Activated CD4-positive, CD25-positive, alpha-beta regulatory T cell treated with anti-CD3 and anti-CD28 coated beads, Interleukin-2, amount 50 U/mL, for 16 hours (primary cell): ENCODE data around the gene GULP1.
"Not testable (repeated sequence)": the region's sequence is repeated elsewhere in the genome, so short reads cannot be mapped to it uniquely, and the experiment has no call there.

Source experiments
- DNase-seq: peaks from one replicate; pipeline ENCODE4 v3.0.0-alpha.2; 2020; ENCODE audit warnings: low read depth, low spot score

The GULP1 gene

DNA sequence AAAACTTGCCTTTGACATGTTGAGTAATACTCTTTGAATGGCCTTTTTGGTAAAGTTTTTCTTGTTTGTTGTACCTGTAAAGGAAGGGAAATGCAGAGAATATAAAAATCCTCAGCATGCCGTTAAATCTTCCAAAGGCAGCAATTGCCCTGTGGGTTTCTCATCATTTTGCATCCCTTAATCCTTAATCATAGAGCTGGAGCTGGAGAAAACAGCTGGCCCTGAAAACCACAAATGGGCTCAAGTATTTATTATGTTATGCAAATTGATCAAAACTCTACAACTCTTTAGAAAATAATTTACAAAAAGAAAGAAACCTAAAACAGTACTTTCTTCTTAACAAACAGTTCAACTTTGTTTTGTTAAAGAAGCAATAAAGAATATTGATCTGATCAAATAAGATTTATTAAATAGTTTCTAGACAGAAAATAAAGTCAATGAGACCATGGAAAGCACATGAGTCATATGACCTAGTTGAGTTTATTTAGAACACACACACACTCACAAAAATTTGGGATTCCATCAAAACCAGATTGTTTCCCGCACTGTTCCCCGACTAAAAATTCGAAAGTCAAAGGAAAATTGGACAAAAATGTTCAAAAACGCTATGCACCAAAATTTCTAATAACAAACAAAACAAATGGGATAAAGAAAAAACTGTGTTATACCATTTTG, 309.0 kb downstream of the GULP1 start:
- no peak for DNase-seq

DNA sequence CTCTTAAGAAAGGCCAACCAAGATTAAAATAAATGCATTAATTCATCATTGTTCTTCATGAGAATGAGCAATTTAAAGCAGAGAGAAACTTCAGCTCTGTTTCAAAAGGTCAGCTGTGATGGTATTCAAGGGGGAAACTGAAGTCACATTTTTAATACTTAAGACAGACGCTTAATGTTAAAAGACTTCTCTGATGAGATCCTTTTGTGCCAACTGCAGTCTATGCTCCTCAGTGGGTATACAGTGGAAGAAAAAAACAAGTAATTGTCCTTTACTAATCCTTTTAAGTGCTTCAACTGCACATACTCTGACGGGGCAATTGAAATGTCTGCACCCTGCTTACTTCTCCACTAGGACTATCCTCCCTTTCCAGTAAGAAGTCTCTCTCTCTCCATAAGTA, 309.7 kb downstream of the GULP1 start:
- DNase-seq, result no peak

DNA sequence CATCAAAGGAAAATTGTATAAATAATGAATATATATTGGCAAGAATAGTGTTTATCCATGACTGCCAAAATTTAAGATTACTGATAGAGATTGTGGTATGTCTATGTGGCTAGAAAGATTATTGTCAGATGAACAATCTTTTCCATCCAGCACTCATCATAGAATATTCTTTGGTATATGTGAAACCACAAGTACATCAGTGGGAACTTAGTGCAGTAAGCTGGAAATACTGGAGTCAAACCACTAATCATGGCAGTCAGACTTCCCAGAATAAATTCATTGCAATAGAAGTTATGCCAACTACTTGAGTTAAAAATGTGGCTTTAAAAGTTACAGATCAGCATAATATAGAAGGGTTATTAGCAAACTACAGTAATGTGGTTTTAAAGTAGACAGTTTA, 310.3 kb downstream of the GULP1 start:
- DNase-seq, result no peak

DNA sequence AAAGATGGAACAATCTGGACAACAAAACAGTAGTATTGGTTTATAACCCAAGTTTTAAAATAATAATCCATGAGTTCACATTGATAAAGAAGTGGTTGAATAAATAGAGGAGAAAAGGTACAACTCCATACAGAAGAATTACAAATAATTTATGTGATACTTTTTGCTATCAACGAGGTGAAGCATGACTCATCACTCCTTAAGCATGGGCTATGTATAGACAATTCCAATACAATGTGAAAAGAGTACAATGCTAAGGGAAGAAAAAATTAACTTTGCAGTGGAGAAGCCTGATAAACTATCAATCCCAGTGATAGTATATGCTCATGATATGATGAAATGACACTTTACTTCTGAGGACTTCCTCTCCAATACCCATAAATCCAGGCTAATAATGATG, 312.9 kb downstream of the GULP1 start:
- no peak for DNase-seq

DNA sequence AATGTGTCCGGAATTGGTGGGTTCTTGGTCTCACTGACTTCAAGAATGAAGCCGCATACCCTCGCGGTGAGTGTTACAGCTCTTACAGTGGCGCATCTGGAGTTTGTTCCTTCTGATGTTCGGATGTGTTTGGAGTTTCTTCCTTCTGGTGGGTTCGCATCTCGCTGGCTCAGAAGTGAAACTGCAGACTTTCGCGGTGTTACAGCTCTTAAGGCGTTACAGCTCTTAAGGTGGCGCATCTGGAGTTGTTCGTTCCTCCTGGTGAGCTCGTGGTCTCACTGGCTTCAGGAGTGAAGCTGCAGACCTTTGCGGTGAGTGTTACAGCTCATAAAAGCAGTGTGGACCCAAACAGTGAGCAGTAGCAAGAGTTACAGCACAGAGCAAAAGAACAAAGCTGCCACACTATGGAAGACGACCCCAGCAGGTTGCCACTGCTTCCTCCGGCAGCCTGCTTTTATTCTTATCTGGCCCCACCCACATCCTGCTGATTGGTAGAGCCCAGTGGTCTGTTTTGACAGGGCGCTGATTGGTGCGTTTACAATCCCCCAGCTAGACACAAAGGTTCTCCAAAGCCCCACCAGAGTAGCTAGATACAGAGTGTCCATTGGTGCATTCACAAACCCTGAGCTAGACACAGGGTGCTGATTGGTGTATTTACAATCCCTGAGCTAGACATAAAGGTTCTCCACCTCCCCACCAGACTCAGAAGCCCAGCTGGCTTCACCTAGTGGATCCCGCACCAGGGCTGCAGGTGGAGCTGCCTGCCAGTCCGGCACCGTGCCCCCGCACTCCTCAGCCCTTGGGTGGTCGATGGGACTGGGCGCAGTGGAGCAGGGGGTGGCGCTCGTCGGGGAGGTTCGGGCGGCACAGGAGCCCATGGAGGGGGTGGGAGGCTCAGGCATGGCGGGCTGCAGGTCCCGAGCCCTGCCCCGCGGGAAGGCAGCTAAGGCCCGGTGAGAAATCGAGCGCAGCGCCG, 314.2 kb downstream of the GULP1 start:
- not testable (repeated sequence) for DNase-seq

DNA sequence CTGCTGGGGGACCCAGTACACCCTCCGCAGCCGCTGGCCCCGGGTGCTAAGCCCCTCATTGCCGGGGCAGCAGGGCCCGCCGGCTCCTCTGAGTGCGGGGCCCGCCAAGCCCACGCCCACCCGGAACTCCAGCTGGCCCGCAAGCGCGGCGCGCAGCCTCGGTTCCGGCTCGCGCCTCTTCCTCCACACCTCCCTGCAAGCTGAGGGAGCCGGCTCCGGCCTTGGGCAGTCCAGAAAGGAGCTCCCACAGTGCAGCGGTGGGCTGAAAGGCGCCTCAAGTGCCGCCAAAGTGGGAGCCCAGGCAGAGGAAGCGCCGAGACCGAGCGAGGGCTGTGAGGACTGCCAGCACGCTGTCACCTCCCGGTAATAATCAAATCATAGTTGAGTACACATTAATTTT, 314.9 kb downstream of the GULP1 start:
- not testable (repeated sequence) for DNase-seq

DNA sequence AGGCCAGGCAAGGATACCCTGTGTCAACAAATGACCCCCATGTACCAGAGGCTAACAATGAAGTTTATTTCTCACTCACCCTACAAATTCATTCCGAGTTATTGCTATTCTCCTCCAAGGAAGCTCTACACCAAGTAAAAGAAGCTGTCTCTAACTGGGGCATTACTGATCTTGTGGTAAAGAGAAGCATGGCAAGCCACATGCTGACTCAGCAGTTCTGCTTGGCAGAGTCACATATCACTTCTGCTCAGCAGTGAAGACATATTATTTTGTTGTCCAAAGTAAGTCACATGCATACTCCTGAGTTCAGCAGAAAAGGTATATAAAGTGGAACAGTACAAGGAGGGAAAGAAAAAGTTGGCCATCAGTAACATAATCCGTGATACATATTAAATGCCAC, 315.8 kb downstream of the GULP1 start:
- DNase-seq, result no peak

DNA sequence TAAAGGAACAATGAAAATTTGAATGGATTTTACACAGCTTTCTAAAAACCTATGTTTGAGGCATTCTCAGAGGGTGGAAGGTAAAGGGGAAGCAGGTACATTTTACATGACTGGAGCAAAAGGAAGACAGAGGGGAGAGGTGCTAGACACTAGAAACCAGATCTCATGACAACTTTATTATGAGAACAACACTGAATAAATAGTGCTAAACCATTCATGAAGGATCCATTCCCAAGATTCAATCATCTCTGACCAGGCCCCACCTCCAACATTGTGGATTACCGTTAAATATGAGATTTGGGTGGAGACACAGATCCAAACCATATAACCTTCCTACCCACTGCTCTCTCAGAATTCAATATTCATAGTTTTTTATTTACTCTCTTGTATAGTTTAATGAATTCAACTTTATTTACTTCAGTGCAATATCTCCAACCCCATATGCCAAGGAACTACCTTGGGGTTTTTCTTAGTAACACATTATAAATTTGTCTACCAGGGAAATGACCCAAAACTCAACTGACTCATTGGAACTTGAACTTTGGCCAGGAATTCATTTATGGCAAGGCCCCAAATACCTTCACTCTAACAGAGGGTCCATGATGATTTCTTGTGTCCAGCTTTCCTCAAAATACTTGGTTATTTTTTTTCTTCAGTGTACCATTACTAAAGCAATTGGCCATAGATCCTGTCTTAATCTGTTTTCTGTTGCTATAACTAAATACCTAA, 317.8 kb downstream of the GULP1 start:
- no peak for DNase-seq

GRCh38 chr2:188610050-188610444, 318.4 kb downstream of the GULP1 start:
- no peak for DNase-seq

- no peak for DNase-seq
Observed at GRCh38 chr2:188610827-188611226, 319.2 kb downstream of the GULP1 start.

- DNase-seq, result no peak
Observed at GRCh38 chr2:188619146-188619545, 327.5 kb downstream of the GULP1 start.

DNA sequence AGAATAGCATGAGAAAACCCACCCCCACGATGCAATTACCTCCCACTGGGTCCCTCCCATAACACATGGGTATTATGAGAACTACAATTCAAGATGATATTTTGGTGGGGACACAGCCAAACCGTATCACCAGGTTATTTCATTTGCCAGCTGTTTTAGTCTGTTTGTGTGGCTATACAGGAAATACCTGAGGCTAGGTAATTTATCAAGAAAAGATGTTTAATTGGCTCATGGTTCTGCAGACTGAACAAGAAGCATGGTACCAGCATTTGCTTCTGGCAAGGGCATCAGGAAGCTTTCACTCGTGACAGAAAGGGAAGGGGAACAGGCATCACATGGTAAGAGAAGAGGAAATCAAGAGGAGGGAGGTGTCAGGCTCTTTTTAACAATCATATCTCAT, 329.2 kb downstream of the GULP1 start:
- DNase-seq, result no peak

- no peak for DNase-seq
Observed at GRCh38 chr2:188622601-188623260, 331.1 kb downstream of the GULP1 start.

- no peak for DNase-seq
Observed at GRCh38 chr2:188623995-188624643, 332.4 kb downstream of the GULP1 start.

DNA sequence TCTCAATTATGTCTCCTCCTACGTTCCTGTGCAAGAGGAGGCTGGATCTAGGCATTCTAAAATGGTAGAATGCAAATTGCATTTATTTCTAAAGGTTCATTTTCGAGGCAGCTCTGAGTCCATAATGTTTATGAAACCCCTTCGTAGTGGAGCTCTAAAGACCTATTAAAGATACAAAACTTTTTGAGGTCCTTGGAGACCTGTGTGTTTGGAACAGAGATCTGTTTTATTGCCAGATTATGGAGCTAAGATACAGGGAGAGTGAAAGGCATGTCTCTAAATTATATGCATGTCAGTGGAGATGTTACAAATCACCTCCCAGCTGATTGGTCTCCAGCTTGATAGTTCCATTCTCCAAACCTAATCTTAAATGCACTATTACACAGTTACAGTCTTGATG, 335.8 kb downstream of the GULP1 start:
- DNase-seq, result no peak

GRCh38 chr2:188628989-188629752, 337.5 kb downstream of the GULP1 start:
- no peak for DNase-seq

GRCh38 chr2:188629753-188630527, 338.3 kb downstream of the GULP1 start:
- DNase-seq, result no peak

- no peak for DNase-seq
Observed at GRCh38 chr2:188631037-188631809, 339.5 kb downstream of the GULP1 start.

- DNase-seq, result no peak
Observed at GRCh38 chr2:188634656-188635055, 343.0 kb downstream of the GULP1 start.
